HS-5 (cell line): ENCODE measurements around the gene PROX2.

Source experiments
- DNase-seq: peaks from one replicate; pipeline ENCODE4 v3.0.0-alpha.2; 2012; ENCODE audit warnings: low read depth

The PROX2 gene

GRCh38 chr14:74875941-74876913, at the start of gene PROX2:
PROX2 (minus strand) TSS chr14:74876145; CDS start chr14:74863834, 12,311 bp downstream.
- DNase-seq, result no peak

- DNase-seq, result no peak
Measured at GRCh38 chr14:74924061-74924460, 48.1 kb upstream of the PROX2 start.

GRCh38 chr14:74922752-74923401, 46.9 kb upstream of the PROX2 start, which contains the start of gene RPS6KL1:
RPS6KL1 (minus strand) TSS chr14:74923260; CDS start chr14:74921541, 1,719 bp downstream.
- DNase-seq, result no peak

- no peak for DNase-seq
Measured at GRCh38 chr14:74921987-74922751, 46.2 kb upstream of the PROX2 start.

- DNase-seq, result no peak
Measured at GRCh38 chr14:74921053-74921620, 45.2 kb upstream of the PROX2 start.

- DNase-seq, result no peak
Measured at GRCh38 chr14:74920281-74920680, 44.3 kb upstream of the PROX2 start.

- DNase-seq, result no peak
Measured at GRCh38 chr14:74919421-74920165, 43.6 kb upstream of the PROX2 start.

GRCh38 chr14:74918380-74918779, 42.4 kb upstream of the PROX2 start:
- DNase-seq, result no peak

GRCh38 chr14:74917646-74918081, 41.7 kb upstream of the PROX2 start:
- no peak for DNase-seq

GRCh38 chr14:74917178-74917543, 41.2 kb upstream of the PROX2 start:
- no peak for DNase-seq

GRCh38 chr14:74915826-74916225, 39.9 kb upstream of the PROX2 start:
- no peak for DNase-seq

GRCh38 chr14:74915426-74915825, 39.5 kb upstream of the PROX2 start:
- no peak for DNase-seq

GRCh38 chr14:74913986-74914573, 38.1 kb upstream of the PROX2 start:
- peak; percentile 18 for DNase-seq

- DNase-seq, result no peak
Measured at GRCh38 chr14:74913393-74913910, 37.5 kb upstream of the PROX2 start.

GRCh38 chr14:74912801-74913200, 36.9 kb upstream of the PROX2 start:
- DNase-seq, result no peak

GRCh38 chr14:74912111-74912510, 36.2 kb upstream of the PROX2 start:
- no peak for DNase-seq

- DNase-seq, result no peak
Measured at GRCh38 chr14:74911704-74912103, 35.8 kb upstream of the PROX2 start.

GRCh38 chr14:74911221-74911620, 35.3 kb upstream of the PROX2 start:
- DNase-seq, result no peak

- no peak for DNase-seq
Measured at GRCh38 chr14:74910556-74910955, 34.6 kb upstream of the PROX2 start.

- DNase-seq, result no peak
Measured at GRCh38 chr14:74909911-74910310, 34.0 kb upstream of the PROX2 start.

GRCh38 chr14:74909501-74909900, 33.6 kb upstream of the PROX2 start:
- no peak for DNase-seq
